NCI-H1092 treated with DMSO at 0.1 percent for 48 hours (cell line): ENCODE measurements around the gene NUAK2.
A peak's percentile ranks its signal among the peaks of the same experiment; 100 is the strongest.
"Not testable (repeated sequence)": the region's sequence is repeated elsewhere in the genome, so short reads cannot be mapped to it uniquely, and the experiment has no call there.

Source experiments
- DNase-seq: peaks from one replicate; lab custom pipeline; 2025; lab: John Stamatoyannopoulos, UW

The NUAK2 gene

DNA sequence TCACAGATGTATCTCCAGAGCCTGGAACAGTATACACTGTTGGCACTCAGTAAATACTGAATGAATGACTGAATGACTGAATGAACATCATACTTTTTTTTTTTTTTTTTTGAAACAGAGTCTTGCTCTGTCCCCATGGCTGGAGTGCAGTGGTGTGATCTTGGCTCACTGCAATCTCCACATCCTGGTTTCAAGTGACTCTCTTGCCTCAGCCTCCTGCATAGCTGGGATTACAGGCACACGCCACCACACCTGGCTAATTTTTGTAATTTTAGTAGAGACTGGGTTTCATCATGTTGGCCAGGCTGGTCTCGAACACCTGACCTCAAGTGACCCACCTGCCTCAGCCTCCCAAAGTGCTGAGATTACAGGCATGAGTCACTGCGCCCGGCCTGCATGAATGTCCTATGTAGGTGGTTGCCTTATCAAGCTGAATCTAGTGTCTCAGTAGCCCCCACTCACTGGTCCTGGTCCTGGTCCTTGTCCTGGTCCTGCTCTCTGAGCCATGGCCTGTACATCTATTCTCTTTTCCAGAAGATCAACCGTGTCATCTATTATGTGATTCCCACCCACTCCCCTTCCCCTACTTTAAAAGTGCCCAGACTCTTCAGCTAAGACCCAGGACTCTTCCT, 23.9 kb downstream of the NUAK2 start:
- DNase-seq = not testable (repeated sequence)

DNA sequence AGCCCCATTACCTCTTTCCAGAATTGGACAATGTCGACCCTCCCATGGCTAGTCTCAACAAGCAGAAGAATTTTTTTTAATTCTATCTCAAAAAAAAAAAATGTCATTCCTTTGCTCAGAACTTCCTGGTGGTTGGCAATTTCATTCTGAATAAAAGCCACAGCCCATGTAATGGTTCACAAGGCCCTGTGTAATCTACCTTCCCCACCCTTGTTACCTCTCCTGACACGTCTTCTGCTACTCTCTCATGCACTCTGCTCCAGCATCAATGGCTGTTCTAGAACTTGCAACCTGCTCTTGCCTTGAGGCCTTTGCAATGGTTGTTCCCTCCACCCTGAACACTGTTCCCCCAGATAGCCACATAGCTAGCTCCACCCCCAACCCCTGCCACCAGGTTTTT, 25.4 kb downstream of the NUAK2 start:
- no peak for DNase-seq

DNA sequence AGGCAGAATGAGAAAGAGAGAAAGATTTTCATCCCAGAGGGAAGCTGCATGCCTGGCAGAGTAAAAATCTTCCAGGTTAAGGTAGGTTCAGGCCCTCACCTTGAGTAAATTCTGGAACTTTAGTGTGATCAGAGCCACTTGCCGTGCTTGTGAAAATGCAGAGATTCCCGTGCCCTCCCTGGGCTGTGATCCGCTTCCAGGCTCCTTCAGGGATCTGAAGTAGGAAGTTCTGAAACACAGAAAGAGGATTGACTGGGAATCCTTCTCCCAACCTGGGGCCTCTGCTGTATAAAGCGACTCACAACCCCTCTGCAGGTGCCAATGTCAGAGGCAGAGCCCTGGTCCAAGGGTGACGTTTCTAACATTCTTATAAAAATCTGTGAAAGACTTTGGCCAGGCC, 26.6 kb downstream of the NUAK2 start:
- no peak for DNase-seq

DNA sequence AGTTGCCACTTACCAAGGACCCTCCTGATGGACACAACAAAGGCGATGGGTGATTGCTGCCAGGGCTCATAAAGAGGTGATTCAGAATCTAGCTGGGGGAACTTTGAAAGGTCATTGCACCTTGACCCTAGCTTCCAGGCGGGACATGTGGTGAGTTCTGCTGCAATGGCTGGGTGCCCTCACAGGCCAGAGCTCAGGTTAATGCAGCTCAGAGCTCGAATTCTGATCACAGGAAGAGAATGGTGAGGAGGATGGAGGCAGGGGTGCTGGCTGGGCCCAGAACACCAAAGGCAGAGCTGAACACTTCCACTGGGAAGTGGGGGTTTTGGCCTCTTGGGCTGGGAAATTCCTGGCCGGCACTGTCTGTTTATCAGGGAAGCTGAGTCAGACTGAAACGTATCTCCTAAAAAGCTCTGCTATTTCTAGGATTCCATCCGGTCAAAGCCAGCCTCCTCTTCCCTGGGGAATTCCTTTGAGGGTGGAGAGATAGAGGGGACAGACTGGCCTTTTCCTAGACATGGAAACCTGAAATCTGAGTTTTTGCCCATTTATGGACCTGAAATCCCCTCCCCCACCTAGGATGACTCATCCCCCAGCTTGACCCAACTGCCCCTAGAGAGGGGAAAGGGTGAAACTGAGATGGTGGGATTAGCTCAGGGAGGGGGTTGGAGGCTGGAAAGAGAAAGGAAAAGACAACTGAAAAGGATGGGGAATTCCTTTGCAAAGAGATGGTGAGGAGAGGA, 27.2 kb downstream of the NUAK2 start:
- no peak for DNase-seq

DNA sequence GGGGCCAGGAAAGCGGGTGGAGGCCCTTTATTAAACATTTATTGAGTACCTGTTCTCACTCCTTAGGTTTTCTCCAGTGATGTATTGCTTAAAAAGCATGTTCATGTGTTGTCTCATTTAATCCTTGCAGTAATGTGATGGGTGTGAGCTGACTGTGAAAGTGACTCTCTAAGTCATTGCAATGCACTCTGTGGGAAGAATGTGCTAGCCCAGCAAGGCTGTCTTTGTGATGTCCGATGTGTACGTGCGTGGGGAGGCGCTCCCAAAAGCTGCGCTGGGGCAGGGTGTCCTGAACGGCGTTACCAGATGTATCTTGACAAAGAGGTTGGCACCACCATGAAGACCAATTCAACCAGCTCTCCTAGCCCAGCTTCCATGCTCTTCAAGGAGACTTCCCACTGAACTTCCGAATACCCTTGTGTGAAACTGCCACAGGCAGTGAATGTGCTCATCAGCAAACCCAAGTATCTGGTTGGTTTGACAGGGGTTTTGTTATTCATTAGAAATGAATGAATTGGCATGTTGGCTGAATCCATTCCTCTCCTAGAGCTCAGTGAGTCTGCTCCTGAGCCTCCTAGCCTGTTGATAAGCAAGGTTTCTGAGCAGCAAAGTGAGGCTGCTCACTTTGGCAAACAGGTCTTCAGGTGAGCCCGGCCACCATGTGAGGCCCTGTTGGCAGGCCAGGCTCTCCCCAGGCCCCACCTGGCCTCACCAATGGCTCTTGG, 28.0 kb downstream of the NUAK2 start:
- DNase-seq = no peak

DNA sequence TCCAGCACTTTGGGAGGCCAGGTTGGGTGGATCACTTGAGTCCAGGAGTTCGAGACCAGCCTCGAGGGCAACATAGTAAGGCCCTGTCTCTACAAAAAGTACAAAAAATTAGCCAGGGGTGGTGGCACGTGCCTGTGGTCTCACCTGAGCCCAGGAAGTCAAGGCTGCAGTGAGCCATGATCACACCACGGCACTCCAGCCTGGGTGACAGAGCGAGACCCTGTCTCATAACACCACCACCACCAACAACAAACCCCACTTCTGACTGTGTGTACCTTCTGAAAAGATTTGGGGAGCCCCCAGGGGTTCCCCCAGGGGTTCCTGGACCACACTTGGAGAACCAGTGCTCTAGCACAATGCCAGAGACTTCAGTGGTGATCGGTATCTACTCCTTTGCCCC, 29.9 kb downstream of the NUAK2 start:
- no peak for DNase-seq

DNA sequence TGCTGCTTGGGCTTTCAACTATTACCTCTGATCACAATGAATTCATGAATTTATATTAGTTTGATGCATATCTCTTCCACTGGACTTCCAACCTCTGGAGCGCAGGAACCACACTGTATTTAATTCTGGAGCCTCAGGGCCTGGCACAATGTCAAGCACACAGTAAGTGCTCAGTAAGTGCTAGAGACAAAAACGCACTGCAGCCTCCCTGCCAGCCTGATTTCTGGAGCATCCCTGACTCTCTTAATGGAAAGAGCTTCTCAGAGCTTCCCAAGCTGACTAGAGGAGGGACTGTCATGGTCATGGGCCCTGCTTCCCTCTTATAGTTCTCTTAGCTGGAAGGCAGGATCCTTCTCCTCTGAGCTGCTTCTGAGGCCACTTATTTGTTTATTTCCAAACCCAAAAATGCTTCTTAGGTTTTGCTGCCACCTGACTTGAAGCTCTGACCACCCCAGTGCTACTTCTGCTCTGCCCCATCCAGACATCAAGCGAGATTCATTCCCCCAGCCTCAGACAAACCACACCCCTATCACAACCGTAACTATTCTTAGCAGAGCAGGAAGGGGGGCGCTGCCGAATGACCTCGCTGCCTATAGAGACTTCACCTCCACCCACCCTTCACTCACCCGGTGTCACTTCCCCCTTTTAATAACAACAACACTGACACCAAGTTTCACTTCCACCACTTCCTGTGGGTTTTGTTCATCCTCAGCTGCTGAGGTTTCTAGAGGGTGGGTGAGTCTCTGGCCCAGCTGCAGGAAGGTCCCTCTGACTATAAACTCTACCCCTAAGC, 33.6 kb downstream of the NUAK2 start:
- no peak for DNase-seq

DNA sequence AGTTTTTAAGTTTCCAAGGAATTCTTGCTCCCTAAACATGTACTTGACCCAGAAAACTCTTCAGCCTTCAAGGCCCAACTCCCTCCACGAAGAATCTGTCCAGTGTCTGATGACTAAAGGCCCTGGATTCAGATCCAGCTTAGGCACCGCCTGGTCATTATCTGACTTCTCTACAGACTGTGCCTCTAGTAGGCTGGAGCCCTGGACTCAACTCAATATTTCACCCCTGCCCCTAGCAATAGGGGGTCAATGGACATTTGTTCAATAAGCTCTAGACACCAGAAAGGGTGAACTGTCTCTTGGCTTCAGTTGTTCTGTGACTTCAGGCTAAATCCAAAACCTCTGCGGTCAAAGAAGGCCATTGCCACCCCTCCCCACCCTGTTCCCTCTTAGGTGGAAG, 34.5 kb downstream of the NUAK2 start:
- no peak for DNase-seq

DNA sequence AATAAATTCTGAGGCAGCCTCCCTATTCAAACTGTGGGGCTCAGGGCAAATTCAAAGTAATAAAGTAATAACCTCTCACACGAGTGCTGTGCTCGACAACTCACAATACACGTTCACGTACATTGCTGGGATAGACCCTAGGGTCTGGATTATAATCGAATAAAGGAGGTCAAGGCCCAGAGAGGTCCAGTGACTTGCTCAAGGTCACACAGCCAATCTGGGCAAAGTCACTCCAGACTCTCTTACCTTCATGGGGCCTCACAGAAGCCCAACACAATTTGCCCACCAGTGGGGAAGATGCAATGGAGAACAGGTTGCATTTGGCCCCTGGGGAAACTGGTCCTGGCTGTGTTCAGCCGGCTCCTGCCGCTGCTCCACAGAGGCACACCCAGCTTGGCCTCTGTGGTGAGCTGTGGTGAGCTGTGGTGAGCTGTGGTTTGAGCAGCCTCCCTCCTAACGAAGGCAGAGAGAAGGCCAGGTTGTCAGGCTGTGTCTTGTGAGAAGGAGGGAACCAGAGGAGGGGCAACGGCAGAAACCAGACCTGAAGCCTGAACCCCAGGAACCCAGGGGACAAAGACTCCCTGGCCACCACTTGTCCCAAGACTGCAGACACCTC, 35.1 kb downstream of the NUAK2 start:
- DNase-seq = no peak

DNA sequence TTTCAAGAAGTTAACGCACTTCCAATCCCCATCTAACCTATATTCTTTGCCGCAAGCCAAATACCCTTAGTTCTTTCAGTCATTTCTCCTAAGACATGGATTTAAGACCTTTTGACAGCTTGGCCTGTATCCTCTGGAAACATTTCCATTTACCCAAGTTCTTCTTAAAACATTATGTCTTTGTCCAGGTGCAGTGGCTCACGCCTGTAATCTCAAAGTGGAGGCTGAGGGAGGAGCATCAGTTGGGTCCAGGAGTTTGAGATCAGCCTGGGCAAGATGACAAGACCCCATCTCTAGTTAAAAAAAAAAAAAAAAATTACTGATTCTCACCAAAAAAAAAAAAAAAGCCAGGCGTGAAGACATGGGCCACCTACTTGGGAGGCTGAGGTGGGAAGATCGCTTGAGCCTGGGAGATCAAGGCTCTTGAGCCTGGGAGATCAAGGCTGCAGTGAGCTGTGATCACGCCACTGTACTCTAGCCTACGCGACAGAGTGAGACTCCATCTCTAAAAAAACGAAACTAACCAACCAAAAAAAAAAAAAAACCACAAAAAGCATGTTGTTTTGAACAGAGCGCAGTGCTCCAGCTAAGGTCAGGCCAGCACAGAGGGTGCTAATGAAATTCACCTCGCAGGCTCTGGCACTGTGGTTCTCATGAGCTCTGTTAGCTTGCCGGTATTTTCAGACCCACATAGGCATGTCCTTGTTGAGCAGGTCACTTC, 36.0 kb downstream of the NUAK2 start:
- no peak for DNase-seq

DNA sequence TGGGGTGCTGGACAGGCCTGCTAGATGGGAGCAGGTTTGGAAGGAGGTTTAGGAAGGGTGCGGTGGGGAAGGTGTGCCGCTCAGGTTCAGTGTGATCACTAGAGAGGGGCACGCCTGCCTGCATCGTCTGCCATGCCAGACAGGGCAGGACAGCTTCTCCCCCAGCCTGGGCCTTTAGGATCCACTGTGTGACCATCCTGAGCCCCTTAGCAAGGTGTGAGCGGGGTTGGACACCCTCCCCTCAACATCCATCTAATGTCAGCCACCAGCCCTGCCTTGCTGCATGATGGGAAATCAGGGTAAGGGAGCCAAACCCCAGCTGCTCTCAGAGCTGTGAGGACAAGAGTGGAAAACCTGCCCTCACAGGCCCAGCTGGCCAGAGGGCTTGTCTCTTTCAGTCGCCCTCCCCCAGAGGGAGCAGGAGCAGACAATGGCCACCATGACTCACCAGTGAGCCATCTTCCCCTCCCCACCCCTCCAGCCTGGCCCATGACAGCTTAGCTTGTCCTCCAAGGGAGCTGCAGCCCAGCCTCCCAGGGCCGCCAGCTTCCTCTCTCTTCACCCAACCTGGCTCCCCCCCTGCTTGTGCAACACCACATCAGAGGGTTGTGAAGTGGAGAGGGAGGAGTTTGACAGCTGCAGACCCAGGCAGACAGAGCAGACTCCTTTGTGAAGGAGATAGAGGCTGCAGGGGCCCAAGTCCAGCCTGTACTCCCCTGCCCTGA, 37.0 kb downstream of the NUAK2 start:
- DNase-seq = peak; percentile 81

DNA sequence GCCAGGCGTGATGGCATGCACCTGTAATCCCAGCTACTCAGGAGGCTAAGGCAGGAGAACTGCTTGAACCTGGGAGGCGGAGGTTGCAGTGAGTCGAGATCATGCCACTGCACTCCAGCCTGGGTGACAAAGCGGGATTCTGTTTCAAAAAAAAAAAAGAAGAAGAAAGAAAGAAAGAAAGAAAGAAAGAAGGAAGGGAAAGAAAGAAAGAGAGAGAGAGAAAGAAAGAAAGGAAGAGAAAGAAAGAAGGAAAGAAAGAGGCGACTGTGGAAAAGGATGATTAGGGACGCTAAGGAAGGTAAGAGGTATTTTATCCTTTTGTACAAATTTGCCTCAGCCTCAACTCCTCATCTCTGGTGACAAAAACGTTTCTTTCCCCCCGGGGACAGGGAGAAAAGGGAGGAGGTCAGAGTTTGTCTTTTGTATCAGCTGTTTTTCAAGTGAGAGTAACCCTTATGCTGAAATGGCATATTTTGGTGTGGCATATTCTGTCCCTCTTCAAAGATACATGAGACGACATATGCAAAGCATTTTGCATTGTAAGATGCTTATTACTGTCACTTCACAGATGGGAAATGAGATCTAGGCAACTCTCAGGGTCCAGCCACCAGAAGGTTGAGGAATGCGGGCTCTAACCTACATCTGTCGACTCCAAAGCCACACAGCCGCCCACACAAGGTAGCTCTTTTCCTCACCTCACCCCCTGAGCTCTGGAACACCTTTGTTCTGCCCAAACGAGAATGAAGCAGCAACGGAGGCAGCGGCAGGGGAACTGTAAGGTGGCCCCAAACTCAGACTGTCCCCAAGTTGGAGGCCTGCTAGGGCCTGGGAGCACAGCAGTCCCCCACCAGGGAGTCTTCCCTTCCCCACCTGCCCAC, 38.0 kb downstream of the NUAK2 start:
- DNase-seq = no peak

DNA sequence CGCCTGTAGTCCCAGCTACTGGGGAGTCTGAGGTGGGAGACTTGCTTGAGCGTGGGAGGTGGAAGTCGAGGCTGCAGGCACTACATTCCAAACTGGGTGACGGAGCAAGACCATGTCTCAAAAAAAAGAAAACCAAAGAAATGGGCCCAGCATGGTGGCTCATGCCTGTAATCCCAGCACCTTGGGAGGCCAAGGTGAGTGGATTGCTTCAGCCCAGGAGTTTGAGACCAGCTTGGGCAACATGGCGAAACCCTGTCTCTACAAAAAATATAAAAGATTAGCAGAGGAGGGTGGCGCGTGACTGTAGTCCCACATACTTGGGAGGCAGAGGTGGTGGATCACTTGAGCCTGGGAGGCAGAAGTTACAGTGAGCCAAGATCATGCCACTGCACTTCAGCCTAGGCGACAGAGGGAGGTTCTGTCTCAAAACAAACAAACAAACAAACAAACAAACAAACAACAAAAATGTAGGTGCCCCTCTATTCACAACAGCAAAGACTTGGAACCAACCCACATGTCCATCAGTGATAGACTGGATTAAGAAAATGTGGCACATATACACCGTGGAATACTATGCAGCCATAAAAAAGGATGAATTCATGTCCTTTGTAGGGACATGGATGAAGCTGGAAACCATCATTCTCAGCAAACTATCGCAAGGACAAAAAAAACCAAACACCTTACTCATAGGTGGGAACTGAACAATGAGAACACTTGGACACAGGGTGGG, 40.7 kb downstream of the NUAK2 start:
- DNase-seq = not testable (repeated sequence)

DNA sequence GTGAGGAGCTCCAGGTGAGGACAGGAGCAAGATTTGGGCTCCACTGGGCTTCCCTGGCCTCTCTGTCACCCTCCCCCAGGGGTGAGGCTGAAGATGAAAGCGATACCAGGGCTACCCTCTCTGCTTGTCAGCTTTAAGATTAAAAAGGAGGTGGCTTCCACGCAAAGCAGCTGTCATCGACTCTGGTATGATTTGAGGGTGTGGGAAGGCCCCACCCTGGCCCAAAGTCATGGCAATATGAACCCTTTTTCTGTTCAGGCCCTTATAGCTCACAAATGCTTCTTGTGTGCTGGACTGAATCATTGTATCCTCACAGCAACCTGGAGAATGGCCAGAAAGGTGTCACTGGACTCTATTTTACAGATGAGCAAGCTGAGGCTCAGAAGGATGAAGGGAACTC, 41.6 kb downstream of the NUAK2 start:
- DNase-seq = no peak

DNA sequence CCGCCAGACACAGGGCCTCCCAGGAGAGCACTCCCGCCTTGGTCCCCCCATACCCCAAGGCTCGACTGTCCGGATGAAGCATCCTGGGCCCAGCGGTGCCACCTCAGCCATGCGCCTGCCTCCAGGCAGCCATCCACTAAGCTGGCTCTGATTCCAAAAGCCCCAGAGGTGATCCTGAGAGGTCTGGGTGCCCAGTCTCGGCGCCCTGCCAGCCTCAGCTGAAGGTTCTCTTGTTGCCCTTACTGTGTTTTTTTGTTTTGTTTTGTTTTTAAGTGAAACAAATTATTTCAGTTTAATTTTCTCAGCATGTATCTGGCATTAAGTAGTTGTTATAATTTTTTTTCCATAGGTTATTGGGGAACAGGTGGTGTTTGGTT, 44.9 kb downstream of the NUAK2 start:
- DNase-seq = peak; percentile 43

DNA sequence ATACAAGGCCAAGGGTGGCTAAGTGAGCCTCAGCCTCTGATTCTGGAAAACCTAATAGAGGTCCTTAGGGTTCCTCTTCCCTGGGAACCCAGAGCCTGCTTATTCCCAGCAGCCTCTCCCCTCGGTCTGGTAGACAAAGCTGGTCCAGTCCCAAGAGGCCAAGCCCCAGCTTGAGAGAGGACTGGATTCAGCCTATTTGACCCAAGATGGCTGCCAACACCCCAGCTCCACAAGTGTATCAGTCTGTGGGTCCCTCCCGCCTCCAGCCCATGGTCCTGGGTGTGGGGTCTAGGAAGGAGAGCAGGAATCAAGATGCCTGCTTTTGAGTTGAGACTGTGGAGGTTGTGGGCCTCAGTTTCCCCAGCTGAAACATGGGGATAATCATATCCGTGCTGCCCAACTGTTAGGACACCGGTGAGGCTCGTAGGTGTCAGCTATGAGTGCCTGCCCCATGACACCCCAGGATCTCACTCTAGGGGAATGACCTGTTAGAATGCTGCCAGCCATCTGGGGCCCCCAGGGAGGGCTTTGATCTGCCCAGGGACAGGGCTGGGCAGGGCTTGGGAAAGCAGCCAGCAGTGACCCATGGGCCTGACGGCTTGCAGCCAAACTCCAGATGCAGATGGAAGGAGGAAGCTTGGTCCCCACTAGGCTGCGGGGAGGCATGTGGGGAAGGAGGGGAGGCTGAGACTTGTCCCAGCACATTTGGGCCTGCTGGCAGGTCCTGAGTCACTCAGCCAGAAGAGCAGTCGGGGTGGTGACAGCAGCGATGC, 45.4 kb downstream of the NUAK2 start:
- DNase-seq = no peak

DNA sequence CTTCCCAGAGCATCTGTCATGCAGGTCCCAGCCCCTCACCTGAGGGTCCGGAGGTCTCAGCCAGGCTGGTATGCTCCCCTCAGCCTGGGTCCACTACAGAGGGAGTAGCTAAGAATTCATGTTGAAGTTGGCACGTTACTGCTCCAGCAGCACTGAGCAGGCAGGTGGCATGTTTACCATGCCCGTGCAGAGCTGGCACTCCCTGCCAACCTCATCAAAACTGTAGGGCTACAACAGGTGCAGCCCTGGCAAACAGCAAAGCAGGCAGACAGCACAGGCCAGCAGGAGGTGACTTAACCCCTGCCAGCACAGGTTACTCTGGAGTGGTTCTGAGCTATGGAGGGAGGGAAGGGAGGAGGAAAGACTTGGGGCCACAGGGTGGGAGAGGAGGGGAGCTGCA, 46.4 kb downstream of the NUAK2 start:
- peak; percentile 92 for DNase-seq

DNA sequence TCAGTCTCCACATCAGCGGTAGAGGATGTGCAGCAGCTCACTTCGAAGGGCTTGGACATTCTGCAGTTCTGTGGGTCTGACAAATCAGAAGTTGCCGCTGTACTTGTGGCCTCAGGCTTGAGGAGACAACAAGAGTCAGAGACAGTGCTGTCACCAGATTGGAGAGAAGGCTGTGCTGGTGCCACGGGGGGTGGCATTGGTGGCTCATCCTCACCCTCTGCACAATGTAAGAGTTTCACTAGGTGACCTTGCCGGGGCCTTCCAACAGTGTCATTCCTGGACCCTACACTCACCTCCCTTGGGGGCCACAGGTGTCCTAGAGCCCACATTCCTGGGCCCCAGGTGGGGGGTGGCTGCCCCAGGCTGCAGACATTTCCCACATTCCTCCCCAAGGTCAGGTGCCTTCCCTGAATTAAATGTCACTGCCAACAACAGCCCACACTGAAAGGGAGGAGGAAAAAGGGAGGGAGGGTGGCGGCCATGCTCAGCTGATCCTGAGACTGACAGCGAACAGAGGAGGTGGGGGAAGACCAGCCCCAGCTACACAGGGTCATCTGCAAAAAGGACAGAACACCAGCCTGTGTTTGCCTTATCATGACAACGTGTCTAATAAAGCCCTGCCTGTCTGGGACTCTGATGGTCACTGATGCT, 47.4 kb downstream of the NUAK2 start:
- DNase-seq = no peak
